CD4-positive, alpha-beta T cell (primary cell): Measurements from ENCODE around the gene PCTP. TPM values are rescaled to one million over a fixed set of nuclear protein-coding genes. Genes with fewer than 3 reads are reported as not detected.

Experiments used
- ATAC-seq: fragments of 200-7000 bp; cut with Tn5 transposase; one replicate; pipeline ENCODE4 v1.10.0; 2022; ENCODE audit warnings: mild to moderate bottlenecking; ENCODE audit not compliant: poor library complexity
- CTCF ChIA-PET: fragments of 350-600 bp; sonication (Branson Sonifier 250); formaldehyde crosslinking; loops from one replicate; lab custom pipeline; 2021; ENCODE audit warnings: antibody characterized with exemption, inconsistent platforms; lab: Charles Lee
- POLR2A ChIA-PET: fragments of 350-600 bp; sonication (Branson Sonifier 250); formaldehyde crosslinking; loops from one replicate; lab custom pipeline; 2021; ENCODE audit warnings: antibody characterized with exemption, inconsistent platforms; lab: Charles Lee
- DNase-seq, 14 experiments: peaks; one replicate each; pipeline ENCODE4 v3.0.0-alpha.2; 2013 to 2020; ENCODE audit warnings: mixed read lengths in 2 of 14
- H3K27ac ChIP-seq, 2 donors: one replicate each; pipeline versions ENCODE4 v1.5.1 to v1.7.0; 2013; ENCODE audit warnings: low read length in 2 of 2, low read depth in 1 of 2, mild to moderate bottlenecking in 1 of 2
- H3K27me3 ChIP-seq, 2 experiments: 1 replicate in 1 of 2; 2 replicates in 1 of 2; pipeline versions ENCODE4 v1.6.1 to v1.7.0; 2013; ENCODE audit warnings: low read length in 2 of 2, control low read depth in 1 of 2, mild to moderate bottlenecking in 1 of 2, moderate library complexity in 1 of 2; ENCODE audit not compliant: insufficient read depth in 2 of 2, control insufficient read depth in 1 of 2
- H3K36me3 ChIP-seq: one replicate; pipeline ENCODE4 v1.6.1; 2013; ENCODE audit warnings: low read length, control low read depth; ENCODE audit not compliant: insufficient read depth
- H3K4me1 ChIP-seq: one replicate; pipeline ENCODE4 v1.6.1; 2013; ENCODE audit warnings: low read length, control low read depth; ENCODE audit not compliant: insufficient read depth
- H3K4me3 ChIP-seq: one replicate; pipeline ENCODE4 v1.5.1; 2013; ENCODE audit warnings: mild to moderate bottlenecking, low read length, moderate library complexity
- H3K9me3 ChIP-seq, 2 experiments: 1 replicate in 1 of 2; 2 replicates in 1 of 2; pipeline versions ENCODE4 v1.6.1 to v1.7.0; 2013; ENCODE audit warnings: low read length in 2 of 2, mild to moderate bottlenecking in 2 of 2, control low read depth in 1 of 2, moderate library complexity in 1 of 2; ENCODE audit not compliant: control insufficient read depth in 1 of 2, insufficient read depth in 1 of 2
- H3K27ac Mint-ChIP-seq: one replicate; pipeline ENCODE4 v1.8.0; 2020; ENCODE audit warnings: mixed read lengths
- H3K27me3 Mint-ChIP-seq: one replicate; pipeline ENCODE4 v1.8.0; 2021; ENCODE audit warnings: mixed read lengths
- H3K36me3 Mint-ChIP-seq: one replicate; pipeline ENCODE4 v1.8.0; 2021; ENCODE audit warnings: low read depth, mixed read lengths
- H3K4me1 Mint-ChIP-seq: one replicate; pipeline ENCODE4 v1.8.0; 2021; ENCODE audit warnings: low read depth, mixed read lengths
- H3K4me3 Mint-ChIP-seq: one replicate; pipeline ENCODE4 v1.8.0; 2020; ENCODE audit warnings: mild to moderate bottlenecking, mixed read lengths
- H3K9me3 Mint-ChIP-seq: one replicate; pipeline ENCODE4 v1.8.0; 2020; ENCODE audit warnings: mixed read lengths
- intact Hi-C, 2 experiments: fragments of 100-400 bp; cut with DNase I in 1 of 2; cut with micrococcal nuclease in 1 of 2; formaldehyde crosslinking; loops; one replicate each; pipeline versions ENCODE4 v1.15.1 to v1.9.0; 2023 to 2025; cut with DNase I, micrococcal nuclease
- total RNA-seq, 174 experiments: library from RNA in 2 of 174; stranded (reverse) in 2 of 174; gene quantifications; one replicate each; pipeline ENCODE4 v1.2.3 and lab custom pipeline; 2021 to 2026
- TF ChIP-seq, protein P1 (sequence below): fragments of 200-600 bp; IDR thresholded peaks from one replicate; pipeline ENCODE4 v1.8.0; 2022; ENCODE audit warnings: antibody characterized with exemption, mild to moderate bottlenecking

PCTP gene
- total RNA-seq, 2 experiments from 2014 or later, result 1.1 to 1.2 TPM

DNA sequence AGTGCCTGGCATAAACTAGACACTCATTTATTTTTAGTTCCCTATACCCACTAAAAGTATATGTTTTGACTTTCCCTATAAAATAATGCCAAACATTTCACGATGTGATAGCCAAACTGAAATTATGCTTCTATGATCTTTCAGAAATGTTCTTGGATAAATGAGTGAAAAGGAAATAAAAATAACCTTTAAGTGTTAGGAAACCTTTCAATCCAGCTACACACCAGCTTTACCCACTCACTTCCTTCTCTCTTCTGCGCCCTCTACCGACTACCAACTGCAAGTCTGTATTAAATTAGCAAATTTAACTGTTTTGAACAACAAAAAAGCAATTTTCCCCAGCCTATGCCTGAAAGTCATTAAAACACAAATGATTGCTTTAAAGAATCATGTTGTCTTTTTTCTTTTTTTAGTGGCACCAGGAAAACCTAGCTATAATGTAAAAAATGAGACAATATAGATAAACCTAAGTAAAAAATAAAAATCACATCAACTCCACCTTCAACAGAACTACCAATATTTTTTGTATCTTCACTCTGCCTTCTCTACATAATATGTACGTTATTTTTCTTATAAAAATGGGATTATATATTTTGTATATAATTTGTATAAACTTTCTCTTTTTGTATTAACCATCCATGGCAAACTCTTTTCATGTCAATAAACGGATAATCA lies 15.0 kb upstream of the PCTP start:
- H3K36me3 Mint-ChIP-seq, result no peaks in the 10 kb centered on the region
- H3K27ac ChIP-seq, result no peak overlapping the region
- no peaks in the 10 kb centered on the region for H3K36me3 ChIP-seq
- no peak for ATAC-seq
- TF ChIP-seq, protein P1, sequence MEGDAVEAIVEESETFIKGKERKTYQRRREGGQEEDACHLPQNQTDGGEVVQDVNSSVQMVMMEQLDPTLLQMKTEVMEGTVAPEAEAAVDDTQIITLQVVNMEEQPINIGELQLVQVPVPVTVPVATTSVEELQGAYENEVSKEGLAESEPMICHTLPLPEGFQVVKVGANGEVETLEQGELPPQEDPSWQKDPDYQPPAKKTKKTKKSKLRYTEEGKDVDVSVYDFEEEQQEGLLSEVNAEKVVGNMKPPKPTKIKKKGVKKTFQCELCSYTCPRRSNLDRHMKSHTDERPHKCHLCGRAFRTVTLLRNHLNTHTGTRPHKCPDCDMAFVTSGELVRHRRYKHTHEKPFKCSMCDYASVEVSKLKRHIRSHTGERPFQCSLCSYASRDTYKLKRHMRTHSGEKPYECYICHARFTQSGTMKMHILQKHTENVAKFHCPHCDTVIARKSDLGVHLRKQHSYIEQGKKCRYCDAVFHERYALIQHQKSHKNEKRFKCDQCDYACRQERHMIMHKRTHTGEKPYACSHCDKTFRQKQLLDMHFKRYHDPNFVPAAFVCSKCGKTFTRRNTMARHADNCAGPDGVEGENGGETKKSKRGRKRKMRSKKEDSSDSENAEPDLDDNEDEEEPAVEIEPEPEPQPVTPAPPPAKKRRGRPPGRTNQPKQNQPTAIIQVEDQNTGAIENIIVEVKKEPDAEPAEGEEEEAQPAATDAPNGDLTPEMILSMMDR, result peak; percentile 76
- no peaks in the 10 kb centered on the region for H3K4me1 Mint-ChIP-seq
- no peak overlapping the region for H3K4me3 ChIP-seq
- ChIA-PET POLR2A (no interaction called here), CTCF (interaction anchor here (1.1 to 1.2 kb wide), 2 partner anchors 13 to 18 kb away, joined by 5 to 6 read pairs; partner anchors contain the start of gene TMEM100)
- peaks cover 0 to 3% of the 10 kb centered on the region in 2 experiments for H3K27me3 ChIP-seq
- no peak overlapping the region for H3K4me3 Mint-ChIP-seq
- peaks cover 17% of the 10 kb centered on the region for H3K27me3 Mint-ChIP-seq
- no peaks in the 10 kb centered on the region for H3K4me1 ChIP-seq
- no peaks in the 10 kb centered on the region for H3K9me3 ChIP-seq
- DNase-seq, result peak in 8 of 14 experiments; percentile 4 to 62 (median 22)
- intact Hi-C loops, result loop anchor here in 1 of 2 experiments (10.0 kb wide), 1 partner anchor 979 kb away; no protein-coding TSS in a partner anchor
- no peak overlapping the region for H3K27ac Mint-ChIP-seq
- no peaks in the 10 kb centered on the region for H3K9me3 Mint-ChIP-seq

GRCh38 chr17:55737976-55738501 lies 12.8 kb upstream of the PCTP start:
- Histone ChIP-seq H3K9me3 (no peaks in the 10 kb centered on the region), H3K27ac (no peak overlapping the region), H3K27me3 (peaks cover 0 to 3% of the 10 kb centered on the region in 2 experiments), H3K36me3 (no peaks in the 10 kb centered on the region), H3K4me3 (no peak overlapping the region), H3K4me1 (no peaks in the 10 kb centered on the region)
- intact Hi-C loops, result loop anchor here in 1 of 2 experiments (10.0 kb wide), 1 partner anchor 977 kb away; no protein-coding TSS in a partner anchor
- DNase-seq (no peak), ATAC-seq (no peak)
- ChIA-PET CTCF (interaction anchor here (1.4 to 2.0 kb wide), 2 partner anchors 12 to 20 kb away, joined by 4 to 6 read pairs; partner anchors contain the start of gene PCTP), POLR2A (no interaction called here)
- no peaks in the 10 kb centered on the region for H3K4me1 Mint-ChIP-seq
- no peak overlapping the region for H3K4me3 Mint-ChIP-seq
- TF ChIP-seq, protein P1, result no peak
- no peak overlapping the region for H3K27ac Mint-ChIP-seq
- no peaks in the 10 kb centered on the region for H3K9me3 Mint-ChIP-seq
- H3K36me3 Mint-ChIP-seq, result no peaks in the 10 kb centered on the region
- H3K27me3 Mint-ChIP-seq, result peaks cover 18% of the 10 kb centered on the region

- ChIA-PET POLR2A (no interaction called here), CTCF (interaction anchor here (2.0 kb wide), 1 partner anchor 10 kb away, joined by 7 read pairs; the partner anchor contains the start of gene PCTP)
- H3K27ac ChIP-seq, result no peak overlapping the region
- no peak for ATAC-seq
- H3K4me1 Mint-ChIP-seq, result no peaks in the 10 kb centered on the region
- no peak for DNase-seq
- no peak overlapping the region for H3K4me3 Mint-ChIP-seq
- intact Hi-C loops, result no loop called here
- H3K9me3 Mint-ChIP-seq, result no peaks in the 10 kb centered on the region
- peaks cover 22% of the 10 kb centered on the region for H3K27me3 Mint-ChIP-seq
- H3K4me1 ChIP-seq, result no peaks in the 10 kb centered on the region
- no peak overlapping the region for H3K4me3 ChIP-seq
- no peaks in the 10 kb centered on the region for H3K36me3 ChIP-seq
- no peaks in the 10 kb centered on the region for H3K9me3 ChIP-seq
- H3K27me3 ChIP-seq, result peaks cover 0 to 10% of the 10 kb centered on the region in 2 experiments
- no peak overlapping the region for H3K27ac Mint-ChIP-seq
- H3K36me3 Mint-ChIP-seq, result no peaks in the 10 kb centered on the region
- TF ChIP-seq, protein P1, result no peak
Observed at GRCh38 chr17:55740511-55741355, 10.1 kb upstream of the PCTP start.
